Measurements from ENCODE around the gene ZNF616. TPM values are rescaled to one million over a fixed set of nuclear protein-coding genes. Genes with fewer than 3 reads are reported as not detected.

Gene ZNF616
- total RNA-seq = 12.8 to 18.6 TPM (median 13.6 TPM) in 3 replicates
- long read RNA-seq, full-length matches to known transcripts = 4 of 7 reads
- long read RNA-seq, partial matches to known transcripts = 0 of 7 reads
- long read RNA-seq, other reads (novel, unspliced or antisense) = 3 of 7 reads

GRCh38 chr19:52139252-52140031 is at the start of gene ZNF616:
TSS of gene ZNF616 (minus strand) at chr19:52139938. CDS start at chr19:52130512, 9,426 bp downstream.
- Mint-ChIP-seq H3K4me1 (ENCODE audit: low read depth) (peaks cover 20% of the 10 kb centered on the region), H3K36me3 (ENCODE audit: low read depth) (peaks cover 25% of the 10 kb centered on the region), H3K27me3 (ENCODE audit: low read depth) (no peaks in the 10 kb centered on the region), H3K9me3 (ENCODE audit: low read depth) (peaks cover 30% of the 10 kb centered on the region), H3K4me3 (ENCODE audit: unreplicated experiment) (peak within 1 kb of the TSS; percentile 99), H3K27ac (ENCODE audit: unreplicated experiment) (peak within 1 kb of the TSS; percentile 98)
- peak; percentile 92 for TF ChIP-seq CTCF (IDR thresholded peaks at IDR 0.05)
- DNase-seq (ENCODE audit: low spot score) = peak; percentile 98

- TF ChIP-seq CTCF (IDR thresholded peaks at IDR 0.05) = peak; percentile 32
- no peaks in the 10 kb centered on the region for H3K9me3 Mint-ChIP-seq (ENCODE audit: low read depth)
- DNase-seq (ENCODE audit: low spot score) = no peak
These were observed 49.3 kb upstream of the ZNF616 start for GRCh38 chr19:52188822-52189734.

GRCh38 chr19:52187407-52187806 is 47.7 kb upstream of the ZNF616 start:
- no peaks in the 10 kb centered on the region for H3K27me3 Mint-ChIP-seq (ENCODE audit: low read depth)

More at GRCh38 chr19:52188822-52189734, 49.3 kb upstream of the ZNF616 start:
- H3K27ac Mint-ChIP-seq (ENCODE audit: unreplicated experiment) = peak overlapping the region; percentile 99
- H3K4me1 Mint-ChIP-seq (ENCODE audit: low read depth) = peaks cover 34% of the 10 kb centered on the region
- peak overlapping the region; percentile 73 for H3K4me3 Mint-ChIP-seq (ENCODE audit: unreplicated experiment)
- H3K36me3 Mint-ChIP-seq (ENCODE audit: low read depth) = peaks cover 5% of the 10 kb centered on the region
- H3K27me3 Mint-ChIP-seq (ENCODE audit: low read depth) = no peaks in the 10 kb centered on the region

GRCh38 chr19:52176574-52176973 is 36.8 kb upstream of the ZNF616 start:
- H3K27me3 Mint-ChIP-seq (ENCODE audit: low read depth) = no peaks in the 10 kb centered on the region
- no peak for DNase-seq (ENCODE audit: low spot score)
- no peaks in the 10 kb centered on the region for H3K36me3 Mint-ChIP-seq (ENCODE audit: low read depth)
- no peak for TF ChIP-seq CTCF (IDR thresholded peaks at IDR 0.05)
- no peak overlapping the region for H3K4me3 Mint-ChIP-seq (ENCODE audit: unreplicated experiment)
- peaks cover 7% of the 10 kb centered on the region for H3K4me1 Mint-ChIP-seq (ENCODE audit: low read depth)
- H3K27ac Mint-ChIP-seq (ENCODE audit: unreplicated experiment) = no peak overlapping the region
- H3K9me3 Mint-ChIP-seq (ENCODE audit: low read depth) = no peaks in the 10 kb centered on the region

More at GRCh38 chr19:52187407-52187806, 47.7 kb upstream of the ZNF616 start:
- Mint-ChIP-seq H3K27ac (ENCODE audit: unreplicated experiment) (no peak overlapping the region), H3K4me1 (ENCODE audit: low read depth) (peaks cover 25% of the 10 kb centered on the region), H3K4me3 (ENCODE audit: unreplicated experiment) (no peak overlapping the region), H3K9me3 (ENCODE audit: low read depth) (no peaks in the 10 kb centered on the region), H3K36me3 (ENCODE audit: low read depth) (no peaks in the 10 kb centered on the region)
- TF ChIP-seq CTCF (IDR thresholded peaks at IDR 0.05) = no peak
- no peak for DNase-seq (ENCODE audit: low spot score)

GRCh38 chr19:52172347-52172746 is 32.6 kb upstream of the ZNF616 start:
- peaks cover 5% of the 10 kb centered on the region for H3K9me3 Mint-ChIP-seq (ENCODE audit: low read depth)
- H3K4me1 Mint-ChIP-seq (ENCODE audit: low read depth) = peaks cover 25% of the 10 kb centered on the region
- peak overlapping the region; percentile 94 for H3K4me3 Mint-ChIP-seq (ENCODE audit: unreplicated experiment)
- no peak overlapping the region for H3K27ac Mint-ChIP-seq (ENCODE audit: unreplicated experiment)
- H3K36me3 Mint-ChIP-seq (ENCODE audit: low read depth) = peaks cover 18% of the 10 kb centered on the region
- no peaks in the 10 kb centered on the region for H3K27me3 Mint-ChIP-seq (ENCODE audit: low read depth)
- DNase-seq (ENCODE audit: low spot score) = no peak
- no peak for TF ChIP-seq CTCF (IDR thresholded peaks at IDR 0.05)
